Vagina (tissue), 2 donors: ENCODE measurements around the gene PABPN1. TPM values are rescaled to one million over a fixed set of nuclear protein-coding genes. Genes with fewer than 3 reads are reported as not detected.

Experiments used
- DNase-seq, 2 donors: peaks; one replicate each; pipeline ENCODE4 v3.0.0-alpha.2; 2017; ENCODE audit errors: extremely low spot score in 2 of 2
- H3K27ac ChIP-seq: fragments of 200-600 bp; sonication (generic); one replicate; pipeline ENCODE4 v1.5.1; 2019
- H3K27me3 ChIP-seq: fragments of 200-600 bp; sonication (generic); one replicate; pipeline ENCODE4 v1.5.1; 2019
- H3K36me3 ChIP-seq, 2 donors: fragments of 200-600 bp; sonication (generic); one replicate each; pipeline ENCODE4 v1.5.1; 2017 to 2019
- H3K4me1 ChIP-seq: fragments of 200-600 bp; sonication (generic); one replicate; pipeline ENCODE4 v1.5.1; 2019
- H3K4me3 ChIP-seq, 2 donors: fragments of 200-600 bp; sonication (generic); 1 replicate in 1 of 2; 2 replicates in 1 of 2; pipeline ENCODE4 v1.5.1; 2016 to 2019
- H3K9me3 ChIP-seq: fragments of 200-600 bp; sonication (generic); one replicate; pipeline ENCODE4 v1.5.1; 2019
- CTCF ChIP-seq, 3 experiments: fragments of 450-650 bp in 2 of 3; fragments of 200-600 bp in 1 of 3; sonication (generic) in 1 of 3; IDR thresholded peaks; one replicate each; pipeline ENCODE4 v1.5.1; 2017 to 2019; ENCODE audit warnings: antibody characterized with exemption in 3 of 3, mild to moderate bottlenecking in 2 of 3, moderate library complexity in 2 of 3
- POLR2A ChIP-seq, 2 donors: fragments of 450-650 bp; IDR thresholded peaks; one replicate each; pipeline ENCODE4 v1.6.1; 2017; ENCODE audit warnings: antibody characterized with exemption in 2 of 2, mild to moderate bottlenecking in 2 of 2, moderate library complexity in 2 of 2
- POLR2AphosphoS5 ChIP-seq, 2 donors: sonication (generic); formaldehyde crosslinking; IDR thresholded peaks; one replicate each; pipeline ENCODE4 v1.9.0; 2017; ENCODE audit warnings: antibody characterized with exemption in 2 of 2, mild to moderate bottlenecking in 2 of 2, low read depth in 1 of 2; ENCODE audit not compliant: insufficient read depth in 1 of 2
- intact Hi-C: fragments of 100-400 bp; cut with DNase I; formaldehyde crosslinking; loops from one replicate; pipeline ENCODE4 v1.15.1; 2023
- total RNA-seq: library from RNA; depleted of rRNA; stranded (reverse); fragments of >200 nt; gene quantifications from one replicate; pipeline ENCODE4 v1.2.3, GENCODE V29; 2016

The PABPN1 gene
- total RNA-seq, 1 donor from 2014 or later = 66.0 TPM

GRCh38 chr14:23370221-23370620 is 49.0 kb downstream of the PABPN1 start:
- Histone ChIP-seq H3K9me3 (no peaks in the 10 kb centered on the region), H3K27me3 (no peaks in the 10 kb centered on the region), H3K4me3 (no peak overlapping the region), H3K4me1 (peaks cover 12% of the 10 kb centered on the region), H3K36me3 (no peaks in the 10 kb centered on the region), H3K27ac (no peak overlapping the region)
- no peak for DNase-seq
- intact Hi-C loops = no loop called here
- TF ChIP-seq CTCF (IDR thresholded peaks at IDR 0.05) = no peak
- TF ChIP-seq POLR2AphosphoS5 (IDR thresholded peaks at IDR 0.05; ENCODE audit: insufficient read depth in 1 of 2, low read depth in 1 of 2) = no peak
- TF ChIP-seq POLR2A (IDR thresholded peaks at IDR 0.05) = no peak

GRCh38 chr14:23371865-23372264 is 50.6 kb downstream of the PABPN1 start:
- H3K27me3 ChIP-seq = no peaks in the 10 kb centered on the region
- H3K27ac ChIP-seq = no peak overlapping the region
- peaks cover 10% of the 10 kb centered on the region for H3K4me1 ChIP-seq
- intact Hi-C loops = no loop called here
- TF ChIP-seq POLR2A (IDR thresholded peaks at IDR 0.05) = no peak
- TF ChIP-seq POLR2AphosphoS5 (IDR thresholded peaks at IDR 0.05; ENCODE audit: insufficient read depth in 1 of 2, low read depth in 1 of 2) = no peak
- TF ChIP-seq CTCF (IDR thresholded peaks at IDR 0.05) = no peak
- H3K36me3 ChIP-seq = no peaks in the 10 kb centered on the region
- no peaks in the 10 kb centered on the region for H3K9me3 ChIP-seq
- H3K4me3 ChIP-seq = no peak overlapping the region
- DNase-seq = no peak

GRCh38 chr14:23372509-23372908 is 51.3 kb downstream of the PABPN1 start, which contains the start of gene IL25:
TSS of gene IL25 (plus strand) at chr14:23372809.
- no peaks in the 10 kb centered on the region for H3K27me3 ChIP-seq
- no peaks in the 10 kb centered on the region for H3K9me3 ChIP-seq
- intact Hi-C loops = no loop called here
- H3K36me3 ChIP-seq = no peaks in the 10 kb centered on the region
- TF ChIP-seq CTCF (IDR thresholded peaks at IDR 0.05) (no peak), POLR2AphosphoS5 (IDR thresholded peaks at IDR 0.05; ENCODE audit: insufficient read depth in 1 of 2, low read depth in 1 of 2) (no peak)
- no peak within 1 kb of the TSS for H3K4me3 ChIP-seq
- DNase-seq = no peak
- H3K27ac ChIP-seq = no peak within 1 kb of the TSS
- H3K4me1 ChIP-seq = peaks cover 3% of the 10 kb centered on the region

- intact Hi-C loops = no loop called here
- no peak for TF ChIP-seq POLR2AphosphoS5 (IDR thresholded peaks at IDR 0.05; ENCODE audit: insufficient read depth in 1 of 2, low read depth in 1 of 2)
- TF ChIP-seq CTCF (IDR thresholded peaks at IDR 0.05) = no peak
- TF ChIP-seq POLR2A (IDR thresholded peaks at IDR 0.05) = no peak
- no peaks in the 10 kb centered on the region for H3K27me3 ChIP-seq
- H3K4me1 ChIP-seq = no peaks in the 10 kb centered on the region
- no peak overlapping the region for H3K4me3 ChIP-seq
- H3K36me3 ChIP-seq = no peaks in the 10 kb centered on the region
- no peak overlapping the region for H3K27ac ChIP-seq
- H3K9me3 ChIP-seq = no peaks in the 10 kb centered on the region
- no peak for DNase-seq
Measured at GRCh38 chr14:23373041-23373440, 51.8 kb downstream of the PABPN1 start.

Other genes starting within 250 kb of the PABPN1 start
- 121 TPM for gene ACIN1, start 226.3 kb upstream of the PABPN1 start, total RNA-seq
- gene C14orf119, start 226.0 kb upstream of the PABPN1 start, total RNA-seq = 13.8 TPM
- gene CIROP, start 216.5 kb upstream of the PABPN1 start, total RNA-seq = not detected
- not detected for gene CEBPE, start 202.2 kb upstream of the PABPN1 start, total RNA-seq
- 68.5 TPM for gene SLC7A8, start 137.8 kb upstream of the PABPN1 start, total RNA-seq
- not detected for gene RNF212B, start 83.5 kb upstream of the PABPN1 start, total RNA-seq
- 13.5 TPM for gene HOMEZ, start 35.3 kb upstream of the PABPN1 start, total RNA-seq
- gene PPP1R3E, start 18.6 kb upstream of the PABPN1 start, total RNA-seq = 8.6 TPM
- gene BCL2L2, start 14.6 kb upstream of the PABPN1 start, total RNA-seq = 31.7 TPM
- gene SLC22A17, start 31.4 kb downstream of the PABPN1 start, total RNA-seq = 37.8 TPM
- gene EFS, start 43.7 kb downstream of the PABPN1 start, total RNA-seq = 32.4 TPM
- not detected for gene IL25, start 51.4 kb downstream of the PABPN1 start, total RNA-seq
- not detected for gene CMTM5, start 55.6 kb downstream of the PABPN1 start, total RNA-seq
- not detected for gene MYH6, start 86.8 kb downstream of the PABPN1 start, total RNA-seq
- gene MYH7, start 114.2 kb downstream of the PABPN1 start, total RNA-seq = not detected
- gene NGDN, start 148.2 kb downstream of the PABPN1 start, total RNA-seq = 47.1 TPM
- gene ZFHX2, start 230.3 kb downstream of the PABPN1 start, total RNA-seq = 0.74 TPM
- gene THTPA, start 234.8 kb downstream of the PABPN1 start, total RNA-seq = 15.0 TPM
- 122 TPM for gene AP1G2, start 246.3 kb downstream of the PABPN1 start, total RNA-seq